ENCODE results near the gene TPX2. TPM values are rescaled to one million over a fixed set of nuclear protein-coding genes. Genes with fewer than 3 reads are reported as not detected.

The TPX2 gene
- total and polyA plus RNA-seq, 2 of the 8 experiments (the other 6 are each of a cell fraction or from before 2014, with no cell fraction given) = 43.6 to 125 TPM

- Histone ChIP-seq H3K4me2 (ENCODE audit: insufficient read depth in 1 of 2, low read depth in 2 of 2, low read length in 2 of 2) (no peak overlapping the region), H3K27me3 (replicated peaks in 1 of 4; ENCODE audit: control insufficient read depth in 3 of 4, extremely low read depth in 1 of 4, insufficient read depth in 3 of 4, low read length in 3 of 4) (no peaks in the 10 kb centered on the region), H3K4ac (replicated peaks; ENCODE audit: insufficient read length, low read depth, low read length) (no peak overlapping the region), H3K36me3 (ENCODE audit: control insufficient read depth in 2 of 4, insufficient read depth in 4 of 4, low read length in 3 of 4) (peaks cover 39 to 69% (median 44%) of the 10 kb centered on the region in 4 experiments), H3K56ac (replicated peaks; ENCODE audit: insufficient read length, low read depth, low read length) (no peak overlapping the region), H3K23ac (ENCODE audit: insufficient read length) (no peak overlapping the region), H4K8ac (ENCODE audit: extremely low read depth, insufficient read depth, low read length) (no peak overlapping the region), H4K5ac (ENCODE audit: insufficient read length, low read depth, low read length) (no peak overlapping the region), H2BK120ac (replicated peaks; ENCODE audit: low read depth, low read length) (no peak overlapping the region), H3K79me1 (ENCODE audit: low read depth, low read length) (no peaks in the 10 kb centered on the region), H2AFZ (ENCODE audit: low read length) (no peak overlapping the region), H2BK20ac (ENCODE audit: low read length) (no peak overlapping the region), H2BK5ac (ENCODE audit: low read depth, low read length) (no peak overlapping the region), H3K18ac (ENCODE audit: extremely low read depth, low read length) (no peak overlapping the region), H2BK12ac (ENCODE audit: low read depth, low read length) (no peak overlapping the region), H3K4me1 (replicated peaks in 1 of 4; ENCODE audit: control insufficient read depth in 3 of 4, insufficient read depth in 4 of 4, low read length in 3 of 4) (no peaks in the 10 kb centered on the region), H3K23me2 (ENCODE audit: low read depth, low read length) (no peaks in the 10 kb centered on the region), H3K79me2 (ENCODE audit: control insufficient read depth in 1 of 2, insufficient read depth in 2 of 2, low read length in 2 of 2) (no peaks in the 10 kb centered on the region), H3K27ac (ENCODE audit: low read depth, low read length) (no peak overlapping the region), H4K91ac (replicated peaks; ENCODE audit: insufficient read length, low read length) (no peak overlapping the region), H2BK15ac (ENCODE audit: low read length) (no peak overlapping the region), H3K9ac (replicated peaks in 1 of 4; ENCODE audit: extremely low read depth in 1 of 4, low read depth in 3 of 4, low read length in 3 of 4) (no peak overlapping the region), H3K9me3 (ENCODE audit: insufficient read depth in 2 of 2, low read depth in 1 of 2, low read length in 1 of 2) (no peaks in the 10 kb centered on the region), H3K14ac (ENCODE audit: insufficient read length) (no peak overlapping the region), H2AK5ac (ENCODE audit: low read depth, low read length) (no peak overlapping the region), H3K4me3 (ENCODE audit: extremely low read depth in 1 of 4, insufficient read depth in 2 of 4, low read depth in 3 of 4, low read length in 4 of 4) (no peak overlapping the region), H4K20me1 (replicated peaks in 1 of 2; ENCODE audit: control insufficient read depth in 1 of 2, insufficient read depth in 2 of 2, low read length in 2 of 2) (peaks cover 0 to 2% of the 10 kb centered on the region in 2 experiments)
- POLR2A ChIA-PET (ENCODE audit: partially characterized antibody) = no interaction called here
- 94% methylated on average over 7 of the region's 7 CpGs; no CpG with 5 or more reads in 1 of the 2 experiments for WGBS, 2 experiments (ENCODE audit: extremely low coverage in 1 of 2, insufficient coverage in 1 of 2, insufficient read length in 1 of 2, insufficient replicate concordance in 2 of 2, low coverage in 1 of 2, low lambda C conversion rate in 2 of 2, missing lambda C conversion rate in 1 of 2)
- no peak for TF ChIP-seq RXRA (IDR thresholded peaks at IDR 0.05; ENCODE audit: insufficient read depth, low read depth, low read length)
- TF ChIP-seq KDM4A (IDR thresholded peaks at IDR 0.05; ENCODE audit: low read depth, low read length, severe bottlenecking) = no peak
- TF ChIP-seq BACH1 (IDR thresholded peaks at IDR 0.05; ENCODE audit: low read length) = no peak
- TF ChIP-seq POLR2AphosphoS5 (IDR thresholded peaks at IDR 0.05; ENCODE audit: low read depth, low read length) = no peak
- TF ChIP-seq SIN3A (conservative IDR thresholded peaks at IDR 0.05 in 1 of 2, IDR thresholded peaks at IDR 0.05 in 1 of 2; ENCODE audit: low read depth in 1 of 2, low read length in 2 of 2) = no peak
- no peak for DNase-seq (ENCODE audit: low read depth in 1 of 2, low spot score in 2 of 2)
- FAIRE-seq = no peak
- CTCF ChIA-PET (ENCODE audit: partially characterized antibody) = no interaction called here
Measured at GRCh38 chr20:31801508-31801907, 62.4 kb downstream of the TPX2 start.
